Measurements from ENCODE around the gene EDEM1.
"Not testable (repeated sequence)": the region's sequence is repeated elsewhere in the genome, so short reads cannot be mapped to it uniquely, and the experiment has no call there.

The EDEM1 gene

GRCh38 chr3:5227812-5228211, 40.3 kb downstream of the EDEM1 start:
- in situ Hi-C loops (cut with MboI; ENCODE audit: low sequenced_read_pairs) = no loop called here

GRCh38 chr3:5229414-5229813, 41.9 kb downstream of the EDEM1 start:
- in situ Hi-C loops (cut with MboI; ENCODE audit: low sequenced_read_pairs) = no loop called here

GRCh38 chr3:5231074-5231473, 43.6 kb downstream of the EDEM1 start:
- in situ Hi-C loops (cut with MboI; ENCODE audit: low sequenced_read_pairs) = no loop called here

- in situ Hi-C loops (cut with MboI; ENCODE audit: low sequenced_read_pairs) = no loop called here
These were observed 44.0 kb downstream of the EDEM1 start for GRCh38 chr3:5231487-5231886.

- in situ Hi-C loops (cut with MboI; ENCODE audit: low sequenced_read_pairs) = no loop called here
These were observed 45.1 kb downstream of the EDEM1 start for GRCh38 chr3:5232570-5232969.

GRCh38 chr3:5233026-5233425, 45.5 kb downstream of the EDEM1 start:
- in situ Hi-C loops (cut with MboI; ENCODE audit: low sequenced_read_pairs) = no loop called here

- in situ Hi-C loops (cut with MboI; ENCODE audit: low sequenced_read_pairs) = no loop called here
These were observed 48.1 kb downstream of the EDEM1 start for GRCh38 chr3:5235655-5236054.

- in situ Hi-C loops (cut with MboI; ENCODE audit: low sequenced_read_pairs) = no loop called here
These were observed 51.0 kb downstream of the EDEM1 start for GRCh38 chr3:5238545-5238944.

GRCh38 chr3:5239602-5240001, 52.1 kb downstream of the EDEM1 start:
- in situ Hi-C loops (cut with MboI; ENCODE audit: low sequenced_read_pairs) = no loop called here

- in situ Hi-C loops (cut with MboI; ENCODE audit: low sequenced_read_pairs) = no loop called here
These were observed 53.2 kb downstream of the EDEM1 start for GRCh38 chr3:5240740-5241139.

- in situ Hi-C loops (cut with MboI; ENCODE audit: low sequenced_read_pairs) = not testable (repeated sequence)
These were observed 55.3 kb downstream of the EDEM1 start for GRCh38 chr3:5242785-5243184.

- in situ Hi-C loops (cut with MboI; ENCODE audit: low sequenced_read_pairs) = no loop called here
These were observed 58.4 kb downstream of the EDEM1 start for GRCh38 chr3:5245927-5246326.

GRCh38 chr3:5248822-5249221, 61.3 kb downstream of the EDEM1 start:
- in situ Hi-C loops (cut with MboI; ENCODE audit: low sequenced_read_pairs) = no loop called here

GRCh38 chr3:5250467-5251195, 63.1 kb downstream of the EDEM1 start:
- in situ Hi-C loops (cut with MboI; ENCODE audit: low sequenced_read_pairs) = no loop called here

GRCh38 chr3:5251196-5251583, 63.7 kb downstream of the EDEM1 start:
- in situ Hi-C loops (cut with MboI; ENCODE audit: low sequenced_read_pairs) = no loop called here

- in situ Hi-C loops (cut with MboI; ENCODE audit: low sequenced_read_pairs) = no loop called here
These were observed 64.6 kb downstream of the EDEM1 start for GRCh38 chr3:5252131-5252530.

GRCh38 chr3:5254281-5255048, 67.0 kb downstream of the EDEM1 start:
- in situ Hi-C loops (cut with MboI; ENCODE audit: low sequenced_read_pairs) = no loop called here

- in situ Hi-C loops (cut with MboI; ENCODE audit: low sequenced_read_pairs) = no loop called here
These were observed 68.2 kb downstream of the EDEM1 start for GRCh38 chr3:5255404-5256344.

- in situ Hi-C loops (cut with MboI; ENCODE audit: low sequenced_read_pairs) = no loop called here
These were observed 71.0 kb downstream of the EDEM1 start for GRCh38 chr3:5258526-5258925.

GRCh38 chr3:5260992-5261501, 73.5 kb downstream of the EDEM1 start:
- in situ Hi-C loops (cut with MboI; ENCODE audit: low sequenced_read_pairs) = no loop called here

- in situ Hi-C loops (cut with MboI; ENCODE audit: low sequenced_read_pairs) = no loop called here
These were observed 75.0 kb downstream of the EDEM1 start for GRCh38 chr3:5262507-5262906.

Data from HL-60/S4 treated with phorbol 12-myristate 13-acetate at 8.2 ng/mL for 4 days and 3 days (cell line).